GM19452 (cell line): ENCODE measurements around the gene MTA1.

Experiments
- ATAC-seq: cut with Tn5 transposase; IDR thresholded peaks from one replicate; pipeline ENCODE4 v1.9.1; 2021; ENCODE audit not compliant: unreplicated experiment

The MTA1 gene

DNA sequence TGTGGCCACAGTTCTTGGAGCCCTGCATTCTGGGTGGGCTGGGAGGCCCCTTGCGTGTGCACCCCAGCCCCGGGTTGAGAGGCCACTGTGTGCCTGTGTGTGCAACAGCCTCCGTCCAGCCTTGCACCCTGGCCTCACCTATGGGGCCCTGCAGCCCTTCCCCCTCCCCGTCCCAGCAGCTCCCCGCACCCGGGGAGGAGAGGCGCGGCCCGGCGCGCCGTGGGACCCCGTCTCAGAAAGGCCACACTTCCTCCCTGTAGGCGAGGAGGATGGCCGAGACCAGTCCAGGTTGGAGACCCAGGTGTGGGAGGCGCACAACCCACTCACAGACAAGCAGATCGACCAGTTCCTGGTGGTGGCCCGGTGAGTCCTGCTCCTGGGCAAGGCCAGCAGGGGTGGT, 38.4 kb downstream of the MTA1 start:
- ATAC-seq: no peak

DNA sequence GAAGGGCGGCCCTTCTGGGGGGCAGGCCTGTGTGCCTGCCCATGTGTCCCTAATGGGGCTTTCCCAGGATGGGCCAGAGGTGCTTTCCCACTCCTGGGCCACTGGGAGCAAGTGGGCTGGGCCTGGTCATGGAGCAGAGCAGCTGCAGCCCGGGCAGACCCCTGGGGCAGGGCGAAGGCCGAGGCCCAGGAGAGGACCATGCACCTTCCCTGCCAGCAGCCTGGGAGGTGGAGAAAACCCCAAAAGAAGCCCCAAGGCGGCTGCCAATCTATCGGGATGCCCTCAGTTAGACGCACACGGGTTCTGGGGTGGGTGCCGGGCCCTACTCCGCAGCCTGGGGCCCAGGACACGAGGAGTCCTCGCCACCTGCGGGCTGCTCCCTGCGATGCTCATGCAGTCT, 38.9 kb downstream of the MTA1 start:
- ATAC-seq: no peak

DNA sequence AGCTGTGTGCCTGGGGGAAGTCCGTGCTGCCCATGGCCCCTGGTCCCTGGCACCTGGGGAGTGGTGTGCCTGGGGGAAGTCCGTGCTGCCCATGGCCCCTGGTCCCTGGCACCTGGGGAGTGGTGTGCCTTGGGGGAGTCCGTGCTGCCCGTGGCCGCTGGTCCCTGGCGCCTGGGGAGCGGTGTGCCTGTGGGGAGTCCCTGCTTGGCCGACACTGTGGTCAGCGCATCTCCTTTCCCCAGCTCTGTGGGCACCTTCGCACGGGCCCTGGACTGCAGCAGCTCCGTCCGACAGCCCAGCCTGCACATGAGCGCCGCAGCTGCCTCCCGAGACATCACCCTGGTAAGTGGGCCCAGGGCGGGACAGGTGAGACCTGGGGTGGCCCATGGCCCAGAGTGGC, 40.5 kb downstream of the MTA1 start:
- no peak for ATAC-seq

DNA sequence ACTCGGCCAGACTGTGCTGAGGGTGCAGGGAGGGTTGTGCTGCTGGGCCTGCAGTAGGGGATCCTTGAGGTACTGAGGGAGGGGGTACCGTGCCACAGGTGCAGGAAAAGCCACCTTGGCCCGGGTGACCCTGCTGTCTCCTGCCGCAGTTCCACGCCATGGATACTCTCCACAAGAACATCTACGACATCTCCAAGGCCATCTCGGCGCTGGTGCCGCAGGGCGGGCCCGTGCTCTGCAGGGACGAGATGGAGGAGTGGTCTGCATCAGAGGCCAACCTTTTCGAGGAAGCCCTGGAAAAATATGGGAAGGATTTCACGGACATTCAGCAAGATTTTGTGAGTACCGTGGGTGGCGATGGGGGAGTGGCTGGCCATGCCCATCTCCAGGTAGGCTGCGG, 41.0 kb downstream of the MTA1 start:
- no peak for ATAC-seq

DNA sequence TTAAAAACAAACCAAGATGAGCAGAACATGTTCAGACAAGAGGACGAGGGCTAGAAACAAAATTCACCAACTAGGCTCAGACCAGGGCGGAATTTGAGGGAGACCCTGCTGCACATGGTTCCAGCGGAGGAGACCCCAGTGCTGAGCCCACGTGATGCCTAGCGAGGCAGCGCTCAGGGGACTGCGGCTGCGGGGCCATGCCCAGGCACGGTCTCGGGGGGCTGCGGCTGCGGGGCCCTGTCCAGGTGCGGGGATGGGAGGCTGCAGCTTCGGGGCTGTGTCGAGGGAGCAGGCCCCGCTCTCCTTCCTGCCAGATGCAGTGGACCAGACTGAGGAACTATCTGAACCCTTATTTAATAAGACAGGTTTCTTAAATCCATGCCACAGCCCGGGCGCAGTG, 42.3 kb downstream of the MTA1 start:
- no peak for ATAC-seq

DNA sequence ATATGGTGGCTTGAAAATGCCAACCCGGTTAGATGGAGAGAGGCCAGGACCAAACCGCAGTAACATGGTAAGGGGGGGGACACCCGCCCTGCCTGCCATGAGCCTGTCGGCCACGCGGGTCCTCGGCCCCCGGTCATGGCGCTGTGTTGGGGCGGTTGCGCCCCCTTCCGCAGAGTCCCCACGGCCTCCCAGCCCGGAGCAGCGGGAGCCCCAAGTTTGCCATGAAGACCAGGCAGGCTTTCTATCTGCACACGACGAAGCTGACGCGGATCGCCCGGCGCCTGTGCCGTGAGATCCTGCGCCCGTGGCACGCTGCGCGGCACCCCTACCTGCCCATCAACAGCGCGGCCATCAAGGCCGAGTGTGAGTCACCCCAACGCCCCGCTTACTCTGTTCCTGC, 44.9 kb downstream of the MTA1 start:
- no peak for ATAC-seq

DNA sequence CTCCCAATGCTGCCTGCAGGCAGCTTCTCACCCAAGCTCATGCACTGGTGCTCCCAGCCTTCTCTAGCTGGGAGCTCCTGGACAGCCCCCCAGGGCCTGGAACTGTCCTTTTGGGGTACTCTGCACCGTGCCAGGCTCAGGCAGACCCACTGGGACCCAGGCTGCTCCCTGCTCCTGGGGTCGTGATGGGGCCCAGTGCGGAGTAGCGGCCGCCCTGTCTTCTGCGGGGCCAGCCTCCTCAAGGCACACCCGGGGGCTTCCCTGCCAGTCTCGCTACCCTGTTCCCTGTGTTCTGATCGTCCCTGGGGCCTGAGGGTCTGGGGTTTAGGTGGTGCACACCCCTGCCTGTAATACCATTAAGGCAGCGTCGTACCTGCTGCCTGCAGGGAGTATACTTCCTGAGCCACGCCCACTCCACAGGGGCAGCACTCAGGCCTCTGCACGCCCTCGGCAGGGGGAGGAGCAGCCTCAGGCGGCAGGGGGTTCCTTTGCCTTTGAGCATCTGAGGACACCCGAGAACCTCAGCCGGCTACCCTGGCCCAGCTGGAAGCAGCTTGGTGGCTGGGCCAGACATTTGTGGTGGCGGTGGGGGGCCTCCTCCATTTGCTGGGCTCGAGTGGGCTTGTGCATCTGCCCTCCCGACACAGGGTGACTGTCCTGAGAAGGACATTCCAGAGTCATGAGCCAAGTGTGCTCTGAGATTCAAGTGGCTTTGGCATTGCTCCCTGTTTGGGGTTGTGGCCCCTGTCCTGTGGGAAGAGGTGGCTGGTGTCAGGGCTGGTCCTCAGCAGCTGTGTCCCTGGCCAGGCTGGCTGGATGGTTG, 45.8 kb downstream of the MTA1 start:
- ATAC-seq: no peak

DNA sequence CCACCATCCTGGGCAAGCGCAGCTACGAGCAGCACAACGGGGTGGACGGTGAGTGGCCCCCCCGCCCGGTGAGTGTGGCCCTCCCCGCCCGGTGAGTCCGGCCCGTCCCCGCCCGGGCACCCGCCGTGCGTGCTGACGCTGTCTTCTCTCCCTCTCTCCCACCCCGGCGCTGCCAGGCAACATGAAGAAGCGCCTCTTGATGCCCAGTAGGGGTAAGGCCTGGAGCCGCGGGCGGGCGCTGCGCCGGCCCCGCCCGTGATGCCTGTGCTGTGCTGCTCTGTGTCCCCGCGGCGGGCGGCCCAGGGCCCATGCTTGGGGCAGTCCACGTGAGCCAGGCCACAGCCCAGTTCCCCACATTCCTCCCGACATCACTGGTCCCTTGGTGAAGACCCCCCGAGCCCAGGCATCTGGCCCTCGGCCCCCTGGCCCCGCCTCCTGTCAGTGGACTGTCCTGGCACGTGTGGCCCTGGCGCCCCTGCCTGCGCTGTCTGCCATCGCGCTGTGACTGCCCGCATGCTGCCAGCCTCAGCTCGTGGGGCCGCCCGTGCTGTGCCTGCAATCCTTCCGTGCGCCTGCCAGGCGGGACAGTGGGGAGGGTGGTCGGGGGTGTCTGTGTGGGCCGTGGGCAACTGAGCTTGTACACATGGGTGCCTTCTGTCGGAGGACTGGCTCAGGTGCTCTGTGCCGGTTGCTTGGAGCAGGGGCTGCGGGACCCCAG, 47.1 kb downstream of the MTA1 start:
- no peak for ATAC-seq

DNA sequence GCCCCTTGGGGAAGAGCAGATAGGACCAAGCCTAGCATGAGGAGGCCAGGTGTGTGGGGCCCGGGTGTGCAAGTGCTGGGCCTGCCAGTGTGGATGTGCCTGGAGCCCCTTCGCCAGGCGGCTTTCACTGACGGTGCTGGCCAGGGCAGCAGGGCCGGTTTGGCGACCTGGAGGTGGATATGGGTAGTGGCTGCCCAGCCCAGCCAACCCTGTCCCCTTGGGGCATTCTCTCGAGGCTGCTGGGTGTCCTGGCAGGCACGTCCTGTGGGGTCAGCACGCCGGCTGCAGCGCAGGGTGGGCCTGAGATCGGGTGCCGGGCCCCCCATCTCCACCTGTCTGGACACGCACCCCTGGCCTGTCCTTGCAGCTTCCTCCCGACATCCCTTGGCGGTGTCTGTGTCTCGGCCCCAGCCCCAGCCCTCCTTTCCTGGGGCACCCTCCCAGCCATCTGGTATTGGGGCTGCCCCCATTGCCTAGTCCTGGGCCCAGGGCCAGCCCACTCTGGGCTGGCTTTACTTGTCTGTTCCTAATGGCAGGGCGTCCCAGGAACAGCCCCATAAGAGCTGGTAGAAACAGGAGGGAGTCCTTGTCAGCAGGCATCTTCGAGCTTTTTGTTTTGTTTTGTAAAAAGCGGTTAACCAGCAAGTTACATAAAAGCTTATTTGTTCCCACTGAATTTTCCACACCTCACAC, 47.8 kb downstream of the MTA1 start:
- ATAC-seq: no peak

DNA sequence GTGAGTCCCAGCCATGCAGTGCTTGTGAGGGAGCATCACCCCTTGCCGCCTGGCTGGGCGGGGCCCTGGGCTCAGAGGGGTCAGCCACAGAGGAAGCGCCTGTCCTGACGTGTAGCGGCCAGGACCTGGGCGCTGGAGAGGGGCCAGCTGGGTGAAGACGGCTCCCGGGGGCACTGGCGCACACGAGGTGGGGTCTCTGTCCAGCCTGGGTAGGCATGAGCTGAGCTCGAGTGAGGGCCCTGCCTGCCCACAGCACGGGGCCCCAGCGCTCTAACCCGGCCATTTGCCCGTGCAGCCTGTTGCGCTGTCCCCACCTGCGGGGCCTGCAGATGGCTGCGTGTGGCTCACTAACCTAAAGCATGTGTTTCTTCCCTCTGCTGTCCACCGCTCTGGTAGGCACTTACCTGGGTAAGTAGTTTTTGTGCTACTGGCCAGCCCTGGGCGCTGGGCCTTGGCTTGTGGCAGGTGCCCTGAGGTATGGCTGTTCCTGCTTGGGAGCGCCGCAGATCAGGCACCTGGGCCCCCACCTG, 48.4 kb downstream of the MTA1 start:
- no peak for ATAC-seq

DNA sequence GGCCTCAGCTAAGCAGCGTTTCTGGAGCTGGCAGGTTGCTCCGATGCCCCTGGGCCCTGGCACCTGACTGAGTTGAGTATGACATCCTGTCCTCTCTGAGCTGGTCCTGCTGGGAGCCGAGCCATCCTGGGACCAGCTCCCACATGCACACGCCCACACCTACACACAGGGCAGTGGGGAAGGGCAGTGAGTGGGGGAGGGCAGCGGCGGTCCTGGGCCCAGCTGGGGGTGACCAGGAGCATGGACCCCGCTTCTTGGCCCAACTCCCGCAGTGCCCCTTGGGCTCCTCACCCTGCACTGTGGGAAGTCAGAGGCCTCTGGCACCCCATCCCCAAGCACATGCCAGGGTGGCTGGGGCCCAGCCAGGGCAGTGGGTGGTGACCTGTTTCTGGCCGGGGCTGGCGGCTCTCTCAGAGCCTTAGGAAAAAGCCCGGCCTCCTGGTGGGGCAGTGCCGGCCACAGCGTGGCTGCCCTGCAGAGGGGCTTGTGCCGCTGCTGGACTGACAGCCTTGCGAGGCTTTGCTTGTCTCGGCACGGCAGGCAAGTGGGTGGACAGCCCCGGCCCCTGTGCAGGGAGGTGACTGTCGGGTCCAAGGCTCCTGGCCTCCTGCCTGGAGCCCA, 49.1 kb downstream of the MTA1 start:
- no peak for ATAC-seq

DNA sequence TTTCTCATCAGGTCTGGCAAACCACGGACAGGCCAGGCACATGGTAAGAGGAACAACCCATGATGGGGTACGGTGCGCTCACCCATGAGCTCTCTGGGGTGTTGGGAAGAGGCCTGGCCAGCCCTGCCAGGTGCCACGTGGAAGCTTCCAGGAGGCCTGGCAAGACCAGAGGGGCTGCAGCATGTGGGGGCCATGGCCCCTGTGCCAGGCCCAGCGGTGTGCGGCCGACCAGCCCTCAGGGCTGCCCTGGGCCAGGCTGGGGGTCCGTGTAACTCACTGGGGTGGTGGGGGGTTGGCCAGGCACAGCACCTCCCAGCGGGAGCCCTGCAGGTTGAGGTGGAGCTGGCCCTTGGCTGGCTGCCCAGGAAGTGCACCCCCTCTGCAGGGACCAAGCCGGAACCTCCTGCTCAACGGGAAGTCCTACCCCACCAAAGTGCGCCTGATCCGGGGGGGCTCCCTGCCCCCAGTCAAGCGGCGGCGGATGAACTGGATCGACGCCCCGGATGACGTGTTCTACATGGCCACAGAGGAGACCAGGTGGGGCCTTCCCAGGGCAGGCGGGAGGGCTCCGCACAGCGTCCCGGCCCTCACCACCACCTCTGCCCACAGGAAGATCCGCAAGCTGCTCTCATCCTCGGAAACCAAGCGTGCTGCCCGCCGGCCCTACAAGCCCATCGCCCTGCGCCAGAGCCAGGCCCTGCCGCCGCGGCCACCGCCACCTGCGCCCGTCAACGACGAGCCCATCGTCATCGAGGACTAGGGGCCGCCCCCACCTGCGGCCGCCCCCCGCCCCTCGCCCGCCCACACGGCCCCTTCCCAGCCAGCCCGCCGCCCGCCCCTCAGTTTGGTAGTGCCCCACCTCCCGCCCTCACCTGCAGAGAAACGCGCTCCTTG, 50.1 kb downstream of the MTA1 start:
- ATAC-seq: no peak

DNA sequence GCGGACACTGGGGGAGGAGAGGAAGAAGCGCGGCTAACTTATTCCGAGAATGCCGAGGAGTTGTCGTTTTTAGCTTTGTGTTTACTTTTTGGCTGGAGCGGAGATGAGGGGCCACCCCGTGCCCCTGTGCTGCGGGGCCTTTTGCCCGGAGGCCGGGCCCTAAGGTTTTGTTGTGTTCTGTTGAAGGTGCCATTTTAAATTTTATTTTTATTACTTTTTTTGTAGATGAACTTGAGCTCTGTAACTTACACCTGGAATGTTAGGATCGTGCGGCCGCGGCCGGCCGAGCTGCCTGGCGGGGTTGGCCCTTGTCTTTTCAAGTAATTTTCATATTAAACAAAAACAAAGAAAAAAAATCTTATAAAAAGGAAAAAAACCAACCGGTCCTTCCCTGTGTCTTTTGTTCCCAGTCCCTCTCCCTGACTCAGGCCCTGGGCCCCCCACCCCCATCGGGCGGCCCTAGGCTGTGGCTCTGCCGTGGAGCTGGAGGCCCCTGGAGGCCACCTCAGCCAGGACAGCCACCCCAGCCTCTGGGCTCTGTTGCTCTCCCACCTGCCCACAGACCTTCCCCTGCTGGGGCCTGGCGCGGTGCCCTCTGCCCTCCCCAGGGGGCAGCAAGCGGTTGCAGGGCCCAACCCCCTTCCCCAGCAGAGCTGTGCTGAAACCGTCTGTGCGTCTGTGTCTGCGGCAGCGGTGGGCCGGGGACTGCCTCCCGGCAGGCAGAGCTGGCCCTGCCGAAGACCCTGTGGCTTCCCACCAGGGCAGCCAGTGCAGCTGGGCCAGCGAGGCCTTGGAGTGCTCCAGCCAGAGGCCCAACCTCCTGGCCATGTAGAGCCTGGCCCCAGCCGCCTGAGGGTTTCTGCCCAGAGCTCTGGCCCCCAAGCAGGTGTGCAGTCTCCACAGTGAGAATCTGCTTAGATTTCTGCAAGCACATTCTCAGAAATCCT, 51.0 kb downstream of the MTA1 start:
- ATAC-seq: no peak

DNA sequence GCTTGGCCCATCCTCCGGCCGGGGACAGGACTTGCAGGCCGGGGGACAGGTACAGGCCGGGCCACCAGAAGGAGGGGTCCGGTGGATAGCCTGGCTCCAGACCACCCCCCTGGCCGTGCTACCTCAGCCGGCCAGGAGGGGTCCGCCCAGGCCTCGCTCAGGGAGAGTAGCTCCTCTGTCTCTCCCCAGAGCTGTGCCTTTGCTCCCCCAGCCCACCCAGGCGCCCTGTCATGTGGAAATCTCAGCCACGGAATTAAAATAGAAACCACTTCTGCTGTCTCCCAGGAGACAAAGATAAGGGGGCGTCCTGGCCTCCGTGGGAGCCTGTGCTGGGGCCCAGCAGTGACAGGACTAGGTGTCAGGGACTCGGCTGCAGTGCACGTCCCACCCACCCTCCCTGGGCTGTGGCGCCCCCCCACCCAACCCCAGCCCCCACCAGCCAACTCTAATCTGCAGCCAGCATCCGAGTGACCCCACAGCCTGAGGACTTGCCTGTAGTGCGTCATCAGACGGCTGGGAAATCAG, 51.7 kb downstream of the MTA1 start:
- no peak for ATAC-seq

DNA sequence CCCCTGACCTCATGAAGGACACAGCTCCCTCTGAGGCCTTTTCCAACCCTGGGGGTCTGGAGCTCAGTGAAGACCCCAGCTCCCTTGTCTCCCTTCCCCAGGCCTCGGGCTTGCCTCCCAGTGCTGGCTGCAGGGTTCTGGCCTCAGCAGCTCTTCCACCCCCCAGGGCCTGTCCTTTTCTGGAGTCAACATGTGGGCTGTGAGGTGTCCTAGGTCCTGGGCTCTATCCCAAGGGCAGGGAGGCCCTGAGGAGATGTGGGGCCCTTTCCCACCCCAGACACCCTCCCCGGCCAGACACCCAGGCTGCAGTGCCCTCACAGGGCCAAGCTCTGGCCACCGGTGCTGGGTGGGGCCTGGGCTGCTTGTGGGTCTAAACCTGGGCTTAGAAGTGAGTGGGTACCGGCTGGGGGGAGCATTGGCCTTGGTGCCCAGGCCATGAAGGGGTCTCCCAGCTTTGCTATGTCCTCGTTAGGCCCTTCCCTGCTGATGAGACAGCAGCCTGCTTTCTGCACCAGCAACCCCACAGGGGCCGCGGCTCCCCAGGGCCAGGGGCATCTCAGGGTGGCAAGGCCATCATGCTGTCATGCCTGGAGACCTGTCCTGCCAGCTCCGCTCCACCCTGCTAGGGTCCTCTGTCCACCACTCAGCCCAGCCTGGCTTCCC, 52.3 kb downstream of the MTA1 start:
- no peak for ATAC-seq

DNA sequence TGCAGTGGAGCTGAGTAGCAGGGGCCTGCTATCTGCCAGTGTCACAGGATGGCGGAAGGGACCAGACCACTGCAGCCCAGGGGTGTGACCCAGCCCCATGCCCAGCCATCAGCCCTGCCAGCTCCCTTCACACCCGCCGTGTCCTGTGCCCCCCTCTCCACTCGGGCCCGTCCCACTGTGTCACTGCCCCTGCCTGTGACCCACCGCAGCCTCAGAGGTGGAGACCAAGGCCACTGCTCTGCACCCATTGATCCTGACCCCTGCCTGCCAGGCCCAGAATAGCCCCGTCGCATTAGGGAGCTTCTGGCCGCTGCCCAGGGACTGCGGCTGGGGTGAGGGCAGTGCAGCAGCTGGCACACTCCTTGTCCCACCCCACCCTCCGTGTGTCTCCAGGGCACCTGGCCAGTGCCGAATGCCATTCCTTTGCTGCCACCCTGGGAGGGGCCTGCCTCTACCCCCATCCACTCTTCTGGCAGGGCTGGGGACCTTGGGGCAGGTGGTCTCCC, 52.9 kb downstream of the MTA1 start:
- no peak for ATAC-seq

DNA sequence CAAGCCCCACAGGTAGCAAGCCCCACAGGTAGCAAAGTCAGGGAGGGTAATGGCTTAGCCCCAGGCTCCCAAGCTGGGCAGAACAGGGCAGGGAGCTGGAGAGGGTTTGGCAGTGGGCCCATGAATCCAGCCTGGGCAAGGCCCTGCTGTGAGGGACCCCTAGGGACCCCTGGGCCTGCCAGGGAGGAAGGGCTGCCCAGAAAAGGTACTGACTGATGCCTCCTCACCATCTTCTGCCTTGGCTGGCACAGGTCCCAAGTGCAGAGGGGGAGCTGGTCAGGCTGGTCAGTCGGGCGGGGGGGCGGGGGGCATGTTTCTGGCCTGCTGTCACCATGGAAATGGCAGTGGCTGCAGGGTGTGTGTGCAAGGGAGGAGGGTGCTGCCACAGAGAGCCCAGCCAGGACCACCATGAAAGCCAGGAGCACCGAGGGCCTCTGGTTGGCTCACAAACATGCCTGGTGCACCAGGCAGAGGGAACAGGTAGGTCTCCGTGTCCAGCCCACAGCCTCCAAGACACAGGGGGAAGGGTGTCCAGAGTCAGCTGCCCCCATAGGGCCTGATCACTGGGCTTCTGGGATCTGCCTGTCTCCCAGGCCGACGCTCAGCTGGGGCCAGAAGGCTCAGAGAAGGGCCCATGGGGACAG, 53.5 kb downstream of the MTA1 start:
- ATAC-seq: no peak
